GM18508 (cell line): ENCODE results near the gene FMNL3.

ENCODE experiments used
- ATAC-seq: cut with Tn5 transposase; IDR thresholded peaks from one replicate; pipeline ENCODE4 v1.9.1; 2021; ENCODE audit warnings: moderate number of reproducible peaks; ENCODE audit not compliant: insufficient read depth, unreplicated experiment

Gene FMNL3

GRCh38 chr12:49659753-49660152 lies 47.5 kb downstream of the FMNL3 start:
- no peak for ATAC-seq

DNA sequence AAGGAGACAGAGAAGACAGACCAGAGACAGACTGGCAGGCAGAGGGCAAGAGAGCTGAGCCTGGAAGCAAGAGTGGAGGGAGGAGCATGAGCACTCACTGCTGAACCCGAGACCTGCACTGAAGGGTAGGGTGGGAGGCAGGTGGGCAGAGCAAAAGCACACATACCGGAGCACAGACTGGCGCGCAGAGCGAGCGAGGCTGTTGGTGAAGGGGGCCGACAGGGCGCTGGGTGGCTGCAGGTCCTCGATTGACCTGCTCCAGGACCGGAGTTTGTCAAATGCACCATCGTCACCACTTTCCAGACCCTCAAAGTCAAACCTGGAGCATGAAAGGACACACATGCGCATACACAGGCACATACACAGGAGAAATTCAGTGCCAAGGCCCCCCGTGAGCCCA lies 48.9 kb downstream of the FMNL3 start:
- no peak for ATAC-seq

- ATAC-seq = no peak
These were observed 51.5 kb downstream of the FMNL3 start for GRCh38 chr12:49655595-49656236.

DNA sequence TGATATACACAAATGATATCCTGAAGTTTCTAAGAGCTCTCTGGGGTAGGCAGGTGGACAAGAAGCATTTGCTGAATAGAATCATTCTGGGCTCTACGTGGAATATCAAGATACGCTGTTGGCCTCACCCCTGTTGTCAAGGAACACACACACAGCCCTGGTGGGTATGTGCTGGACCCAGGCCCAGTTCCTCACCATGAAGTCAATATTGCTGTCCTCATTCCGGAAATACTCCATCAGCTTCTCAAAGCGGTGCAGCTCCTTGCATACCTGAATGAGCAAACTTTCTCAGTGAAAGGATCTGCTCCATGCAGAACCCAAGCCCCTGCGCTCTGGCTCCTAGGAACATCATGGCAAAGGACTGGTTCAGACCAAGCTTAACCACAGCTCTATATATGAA lies 52.5 kb downstream of the FMNL3 start:
- ATAC-seq = no peak

DNA sequence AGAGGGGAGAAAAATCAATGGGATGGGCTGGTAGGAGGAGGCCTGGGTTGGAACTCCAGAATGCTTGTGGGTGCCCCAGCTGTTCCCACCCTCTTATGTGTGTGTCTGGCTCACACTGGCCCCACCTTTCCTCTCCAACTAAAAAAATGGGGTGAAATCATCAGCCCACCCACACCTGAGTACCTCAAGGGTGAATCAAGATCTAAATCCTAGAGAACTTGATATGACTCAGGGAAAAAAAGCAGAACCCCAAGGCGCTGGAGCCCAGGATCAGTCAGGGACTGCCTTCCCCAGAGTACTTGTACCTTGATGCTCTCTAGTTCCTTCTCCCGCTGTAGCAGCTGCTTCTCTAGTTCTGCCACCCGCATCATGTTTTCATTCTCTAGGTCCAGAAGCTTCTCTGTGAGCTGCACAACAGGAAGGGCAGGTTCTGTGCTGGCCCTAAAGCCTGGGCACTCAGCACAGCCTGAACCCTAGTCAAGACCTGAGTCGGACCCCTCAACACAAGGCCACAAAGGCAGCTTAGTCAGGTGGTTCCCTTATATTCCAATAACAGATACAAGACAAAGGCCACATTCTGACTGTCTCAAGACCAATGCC lies 54.2 kb downstream of the FMNL3 start:
- no peak for ATAC-seq

- ATAC-seq = no peak
These were observed 55.4 kb downstream of the FMNL3 start for GRCh38 chr12:49651855-49652254.

DNA sequence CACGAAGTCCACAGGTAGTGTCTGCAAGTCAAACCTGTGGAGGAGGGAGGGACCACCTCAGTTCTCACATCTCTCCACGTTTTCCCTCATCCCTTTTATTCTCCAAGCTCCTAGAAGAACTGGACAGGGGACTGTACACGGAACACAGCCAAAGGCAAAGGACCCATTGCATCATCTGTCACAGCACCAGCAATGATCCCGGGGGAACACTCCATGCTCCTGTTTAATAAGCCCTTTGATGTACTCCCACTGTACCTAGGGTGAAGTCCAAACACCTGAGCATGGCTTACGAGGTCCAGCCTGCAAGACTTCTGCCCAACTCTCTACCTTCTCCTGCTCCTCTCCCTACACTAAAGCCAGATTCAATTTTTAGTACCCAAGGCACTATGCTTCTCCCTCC lies 57.3 kb downstream of the FMNL3 start:
- ATAC-seq = no peak

DNA sequence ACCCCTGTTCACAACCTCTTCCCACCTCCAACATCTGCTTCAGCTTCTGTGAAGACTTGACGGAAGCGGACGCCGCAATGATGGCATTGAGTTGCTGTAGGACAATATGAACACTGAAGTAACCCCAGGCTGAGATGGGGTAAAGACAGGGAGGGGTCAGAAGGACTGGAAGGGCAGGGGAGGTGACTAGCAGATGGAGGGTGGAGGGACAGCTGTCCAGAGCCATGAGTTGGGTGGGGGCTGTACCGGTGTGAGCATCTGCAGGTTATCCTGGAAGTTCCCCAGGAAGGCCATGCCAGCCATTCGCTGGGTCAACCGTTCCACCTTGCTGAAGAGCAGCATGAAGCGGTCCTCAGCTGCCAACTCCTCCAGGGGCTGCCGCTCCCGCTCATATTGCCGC lies 57.8 kb downstream of the FMNL3 start:
- ATAC-seq = no peak

- no peak for ATAC-seq
These were observed 58.5 kb downstream of the FMNL3 start for GRCh38 chr12:49648712-49649003.

DNA sequence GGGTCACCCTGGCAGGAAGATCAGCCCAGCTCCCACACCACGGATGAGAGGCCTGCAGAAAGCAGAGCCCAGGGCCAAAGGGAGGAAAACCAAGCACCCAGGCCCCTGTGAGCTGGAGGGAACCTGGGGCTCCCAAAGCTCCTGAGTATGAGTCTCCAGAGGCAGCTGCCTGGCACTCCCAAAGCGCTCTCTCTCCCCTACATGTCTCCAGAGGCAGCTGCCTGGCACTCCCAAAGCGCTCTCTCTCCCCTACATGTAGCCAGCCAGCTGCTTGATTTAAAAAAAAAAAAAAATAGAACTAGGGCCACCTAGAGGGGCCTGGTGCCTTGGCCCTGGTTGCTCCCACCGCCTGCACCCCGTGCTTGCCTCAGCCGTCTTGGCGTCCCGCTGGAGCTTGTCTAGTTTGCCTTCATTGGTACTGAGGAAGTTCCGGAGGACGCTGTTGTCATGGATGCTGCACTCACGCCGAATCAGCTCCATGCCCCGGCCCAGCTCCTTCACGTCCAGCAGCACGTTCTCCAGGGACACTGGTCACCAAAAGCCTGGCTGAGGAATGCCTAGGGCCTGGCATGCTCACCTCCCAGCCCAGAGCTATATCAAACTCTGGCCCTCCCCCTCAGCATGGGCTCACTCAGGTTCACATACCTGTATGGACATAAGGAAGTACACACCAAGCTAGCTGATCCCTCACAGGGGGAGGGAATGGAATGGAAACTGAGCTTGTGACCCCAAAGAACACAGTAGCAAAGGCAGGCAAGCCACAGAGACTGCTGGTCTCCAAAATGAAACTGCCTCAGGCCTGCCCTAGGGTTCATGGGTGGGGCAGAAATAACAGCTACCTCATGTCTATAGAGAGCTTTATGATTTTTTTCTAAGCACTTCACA lies 59.1 kb downstream of the FMNL3 start:
- no peak for ATAC-seq

GRCh38 chr12:49646871-49647654 lies 60.1 kb downstream of the FMNL3 start:
- ATAC-seq = no peak

DNA sequence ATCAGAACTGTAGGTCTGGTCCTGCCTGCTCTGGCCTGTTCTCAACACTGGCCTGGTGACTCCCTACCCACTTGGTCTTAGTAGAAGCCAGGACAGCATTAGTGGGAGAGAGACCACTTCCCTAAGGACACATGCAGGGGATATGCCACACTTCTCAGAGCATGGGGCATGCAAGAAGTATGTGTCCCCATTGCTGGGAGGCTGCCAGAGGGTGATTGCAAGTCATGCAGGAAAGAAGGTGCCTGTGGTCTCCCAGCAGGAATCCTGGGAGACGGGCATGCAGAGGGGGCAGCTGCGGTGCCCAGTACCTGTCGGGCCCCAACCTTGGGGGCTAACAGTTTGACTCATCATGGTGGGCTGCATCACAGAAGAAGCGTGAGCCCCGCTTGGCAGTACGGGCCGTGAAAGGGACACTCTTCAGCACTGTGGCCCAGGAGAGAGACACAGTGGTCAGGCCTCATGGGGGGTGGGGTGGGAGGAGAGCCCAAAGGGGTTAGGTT lies 60.8 kb downstream of the FMNL3 start:
- ATAC-seq = no peak

- no peak for ATAC-seq
These were observed 61.8 kb downstream of the FMNL3 start for GRCh38 chr12:49645146-49646039.

GRCh38 chr12:49644620-49644994 lies 62.6 kb downstream of the FMNL3 start:
- ATAC-seq = no peak

DNA sequence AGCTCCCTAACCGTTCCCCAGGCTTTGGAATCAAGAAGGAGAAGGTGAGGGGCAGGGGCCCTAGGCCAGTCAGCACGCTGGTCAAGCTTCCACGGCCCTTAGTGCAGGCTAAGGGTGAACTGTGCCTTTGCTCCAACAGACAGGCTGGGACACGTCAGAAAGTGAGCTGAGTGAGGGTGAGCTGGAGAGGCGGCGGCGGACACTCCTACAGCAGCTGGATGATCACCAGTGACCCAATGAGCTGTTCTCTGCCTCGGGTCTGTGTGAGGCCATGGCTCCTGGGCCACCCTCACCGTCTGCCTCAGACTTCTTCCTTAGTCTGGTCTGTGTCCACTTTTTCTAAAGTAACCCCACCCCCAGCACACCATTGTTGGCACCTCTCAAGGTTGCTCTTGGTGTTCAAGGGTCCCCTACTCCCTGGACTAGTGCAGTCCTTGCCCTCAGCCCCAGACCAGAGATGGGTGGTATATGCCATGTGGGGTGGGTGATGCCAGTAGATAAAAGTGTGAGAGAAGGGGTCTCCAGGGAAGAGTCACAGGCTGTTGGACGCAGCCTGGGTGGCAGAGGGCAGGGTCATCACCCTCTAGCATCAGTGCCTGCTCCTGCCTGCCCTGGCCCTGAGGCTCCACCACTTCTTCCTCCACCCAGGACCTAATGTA lies 63.1 kb downstream of the FMNL3 start:
- ATAC-seq = no peak

GRCh38 chr12:49643135-49643534 lies 64.1 kb downstream of the FMNL3 start:
- ATAC-seq = no peak

DNA sequence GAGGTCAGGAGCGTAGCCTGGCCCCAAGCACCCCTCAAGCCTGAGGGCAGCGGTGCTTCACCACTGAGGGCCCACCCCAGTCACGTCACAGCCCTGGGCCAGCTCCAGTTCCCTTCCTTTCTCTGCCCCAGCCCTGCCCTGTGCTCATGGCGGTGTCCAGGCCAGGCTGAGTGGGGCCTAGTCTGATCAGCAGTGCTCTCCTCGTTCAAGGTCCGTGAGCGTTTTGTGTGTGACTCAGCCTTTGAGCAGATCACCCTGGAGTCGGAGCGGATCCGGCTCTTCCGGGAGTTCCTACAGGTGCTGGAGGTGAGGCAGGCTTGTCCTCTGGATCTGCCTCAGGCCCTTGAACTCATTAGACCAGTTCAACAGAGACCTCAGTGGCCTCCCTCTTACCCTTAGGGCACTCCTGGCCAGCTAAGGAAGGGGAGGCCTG lies 64.8 kb downstream of the FMNL3 start:
- ATAC-seq = no peak

GRCh38 chr12:49641748-49642369 lies 65.3 kb downstream of the FMNL3 start:
- no peak for ATAC-seq
